Pulmonary artery endothelial cell (primary cell): ENCODE results near the gene FTO. TPM values are rescaled to one million over a fixed set of nuclear protein-coding genes. Genes with fewer than 3 reads are reported as not detected.
"Not testable (repeated sequence)": the region's sequence is repeated elsewhere in the genome, so short reads cannot be mapped to it uniquely, and the experiment has no call there.

Experiments used
- DNase-seq: peaks from one replicate; pipeline ENCODE4 v3.0.0-alpha.2; 2011; ENCODE audit warnings: low read depth, low spot score
- total RNA-seq: library from RNA; depleted of rRNA; stranded (reverse); fragments of >200 nt; gene quantifications from 2 replicates; pipeline ENCODE4 v1.2.3, GENCODE V29; 2014

FTO gene
- 57.4 and 86.4 TPM in 2 replicates for total RNA-seq

GRCh38 chr16:53703590-53704444 lies at the start of gene FTO, which contains the start of gene RPGRIP1L:
FTO (plus strand) TSS chr16:53704156.
RPGRIP1L (minus strand) TSS chr16:53703859; CDS start chr16:53700723, 3,136 bp downstream.
- peak; percentile 95 for DNase-seq

DNA sequence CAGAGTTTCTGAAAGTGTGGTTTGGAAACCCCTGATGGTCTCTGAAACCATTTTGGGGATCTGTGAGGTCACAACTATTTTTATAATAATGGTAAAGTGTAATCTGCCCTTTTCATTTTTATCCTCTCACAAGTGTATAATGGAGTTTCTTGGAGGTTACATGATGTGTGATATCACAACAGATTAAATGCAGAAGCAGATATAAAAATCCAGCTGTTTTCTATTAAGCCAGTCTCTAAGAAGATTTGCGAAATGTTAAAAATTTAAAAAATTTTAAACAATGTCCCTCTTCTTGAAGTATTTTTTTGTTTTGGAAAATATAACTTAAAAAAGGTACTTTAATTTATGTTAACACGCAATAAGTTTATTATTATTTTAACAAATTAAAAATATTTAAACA lies 49.0 kb upstream of the FTO start:
- DNase-seq: no peak

DNA sequence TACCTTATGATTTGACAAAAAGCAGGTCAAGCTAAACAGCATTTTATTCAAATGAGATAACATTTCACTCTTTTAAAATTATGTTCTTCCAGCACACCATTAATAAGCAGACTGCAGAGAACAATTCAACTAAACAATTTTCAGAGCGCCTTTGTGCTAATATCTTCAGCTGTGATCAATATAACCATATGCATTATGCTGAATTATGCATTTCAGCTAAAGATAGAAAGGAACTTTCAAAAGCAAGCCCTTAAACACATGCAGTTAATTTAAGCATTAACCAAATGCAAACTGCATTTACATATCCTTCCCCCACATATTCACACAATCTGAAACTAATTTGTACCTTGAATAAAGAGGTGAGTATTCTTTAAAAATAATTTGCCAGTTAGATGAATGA lies 41.9 kb upstream of the FTO start:
- DNase-seq: no peak

GRCh38 chr16:53664724-53665345 lies 39.1 kb upstream of the FTO start:
- DNase-seq: no peak

DNA sequence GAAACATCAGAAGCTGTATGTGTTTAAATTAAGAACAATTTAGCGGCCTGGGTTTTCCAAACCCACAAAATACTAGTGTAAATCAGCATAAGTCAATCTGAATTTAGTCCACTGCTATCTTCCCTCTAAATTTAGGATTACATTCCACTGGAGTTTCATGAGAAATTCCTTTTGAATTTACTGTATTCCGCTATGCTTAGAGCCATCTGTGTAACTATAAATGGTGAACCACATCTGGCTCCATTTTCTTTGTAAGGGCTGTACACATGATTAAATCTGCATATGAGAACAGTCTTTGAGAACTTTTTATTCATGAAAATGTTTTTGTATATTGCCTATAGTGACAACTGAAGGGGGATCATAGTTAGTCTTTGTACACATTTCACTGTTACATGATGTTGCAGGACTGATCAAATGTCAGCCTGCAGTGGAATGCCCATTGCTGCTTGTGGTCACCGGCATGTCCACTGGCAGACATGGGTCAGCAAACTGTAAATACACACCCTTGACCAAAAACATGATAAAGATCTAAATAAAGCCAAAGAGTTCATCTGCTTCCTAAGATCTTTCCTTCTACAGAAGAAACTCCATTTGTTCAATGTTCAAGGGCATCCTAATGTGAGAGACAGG lies 37.1 kb upstream of the FTO start:
- no peak for DNase-seq

- DNase-seq: no peak
Observed at GRCh38 chr16:53668869-53669268, 35.1 kb upstream of the FTO start.

- DNase-seq: no peak
Observed at GRCh38 chr16:53672461-53672860, 31.5 kb upstream of the FTO start.

DNA sequence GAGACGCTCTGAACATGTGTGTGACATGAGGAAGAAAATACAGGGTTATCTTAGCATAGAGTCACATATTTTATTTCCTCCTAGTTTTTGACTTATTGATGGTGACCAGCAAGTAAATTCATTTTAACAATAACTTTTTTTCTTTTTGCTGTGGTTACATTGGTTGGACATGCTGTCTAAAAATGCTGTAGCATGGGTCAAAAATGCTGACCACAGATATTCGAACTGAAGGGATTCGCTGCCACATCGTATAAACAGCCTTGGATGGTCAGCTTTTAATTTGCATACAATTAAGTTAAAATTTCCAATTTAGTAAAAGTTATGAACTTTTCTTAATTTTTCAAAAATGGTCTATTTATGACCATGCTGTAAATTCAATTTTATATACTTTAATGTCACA lies 30.8 kb upstream of the FTO start:
- no peak for DNase-seq

- DNase-seq: no peak
Observed at GRCh38 chr16:53678155-53678554, 25.8 kb upstream of the FTO start.

DNA sequence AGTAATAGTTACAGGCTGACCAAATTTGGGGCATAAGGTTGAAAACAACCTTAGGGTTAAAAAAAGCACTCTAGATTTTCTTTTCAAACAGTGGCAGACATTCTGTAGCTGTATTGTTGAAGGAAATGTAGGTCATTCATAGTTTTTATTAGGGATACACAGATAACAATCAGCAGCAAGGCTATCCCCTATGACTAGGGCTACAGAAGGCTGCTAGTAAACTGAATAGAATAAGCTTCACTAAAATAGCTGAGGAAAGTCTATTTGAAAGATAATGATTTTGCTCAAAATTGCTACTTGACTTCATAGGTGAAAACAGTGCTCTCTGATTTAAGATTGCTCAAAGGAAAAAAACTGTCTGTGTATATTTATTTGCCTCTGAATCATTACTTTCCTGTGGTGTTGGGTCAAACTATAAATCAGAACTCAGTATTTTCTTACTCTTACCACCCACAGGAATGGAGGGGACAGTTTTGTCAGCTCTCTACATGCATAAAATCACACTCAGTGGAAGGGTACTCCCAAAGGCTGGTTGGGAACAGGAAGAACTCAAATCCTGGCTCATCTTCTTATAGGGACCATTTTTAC lies 25.1 kb upstream of the FTO start:
- DNase-seq: no peak

DNA sequence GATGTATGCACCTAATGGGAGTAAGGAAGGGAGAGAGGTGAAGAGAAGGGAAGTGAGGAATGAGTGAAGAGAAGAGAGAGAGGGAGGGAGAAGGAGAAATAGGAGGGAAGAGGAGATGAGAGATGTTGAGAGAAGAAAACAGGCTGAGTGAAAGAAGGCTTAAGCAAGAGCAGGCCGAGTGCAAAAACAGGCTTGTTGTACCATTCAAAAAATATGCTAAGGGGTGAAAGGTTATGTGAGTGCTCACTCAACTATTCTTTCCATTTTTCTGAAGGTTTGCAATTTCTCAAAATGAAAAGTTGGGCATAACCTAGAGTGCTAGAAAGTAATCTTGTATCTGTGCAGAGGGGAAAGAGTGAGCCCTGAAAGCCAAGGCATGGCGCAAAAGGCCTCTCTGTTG lies 23.2 kb upstream of the FTO start:
- no peak for DNase-seq

GRCh38 chr16:53681354-53681753 lies 22.6 kb upstream of the FTO start:
- DNase-seq: no peak

- DNase-seq: not testable (repeated sequence)
Observed at GRCh38 chr16:53685334-53685733, 18.6 kb upstream of the FTO start.

DNA sequence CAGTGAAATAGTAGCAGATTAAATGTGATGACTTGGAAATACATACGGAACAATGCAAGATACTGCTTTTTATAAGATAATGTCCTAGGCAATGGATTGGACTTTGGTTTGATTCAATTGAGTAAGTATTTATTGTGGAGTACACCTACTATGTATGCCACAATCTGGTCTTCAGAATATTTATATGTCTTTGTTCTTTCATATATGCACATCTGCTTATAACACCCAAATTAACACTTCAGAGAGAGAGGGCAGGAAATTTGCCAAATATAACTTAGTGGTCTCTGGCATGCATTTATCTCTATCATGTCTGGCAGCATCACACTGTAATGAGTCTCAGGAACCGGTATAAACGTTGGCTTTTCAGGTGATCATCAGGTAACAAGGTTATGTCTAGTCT lies 17.2 kb upstream of the FTO start:
- DNase-seq: no peak

DNA sequence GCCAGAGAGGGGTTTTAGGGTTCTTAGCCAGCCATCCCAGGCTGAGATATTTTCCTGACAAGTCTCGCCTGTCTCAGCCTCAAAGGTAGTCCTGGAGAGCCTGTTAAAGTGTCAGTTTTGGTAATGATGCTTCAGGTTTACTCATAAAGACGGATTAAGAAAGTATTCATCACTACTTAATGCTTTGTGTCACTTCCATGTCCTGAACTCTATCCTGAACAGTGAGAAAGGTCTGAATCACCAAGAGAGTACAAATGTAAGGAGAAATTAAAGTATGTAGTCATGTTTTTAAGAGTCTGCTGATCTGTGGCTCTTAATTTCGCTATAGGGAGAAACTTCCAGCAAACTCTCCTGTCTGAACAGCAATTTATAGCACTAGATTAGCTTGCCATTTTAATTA lies 14.3 kb upstream of the FTO start:
- no peak for DNase-seq

DNA sequence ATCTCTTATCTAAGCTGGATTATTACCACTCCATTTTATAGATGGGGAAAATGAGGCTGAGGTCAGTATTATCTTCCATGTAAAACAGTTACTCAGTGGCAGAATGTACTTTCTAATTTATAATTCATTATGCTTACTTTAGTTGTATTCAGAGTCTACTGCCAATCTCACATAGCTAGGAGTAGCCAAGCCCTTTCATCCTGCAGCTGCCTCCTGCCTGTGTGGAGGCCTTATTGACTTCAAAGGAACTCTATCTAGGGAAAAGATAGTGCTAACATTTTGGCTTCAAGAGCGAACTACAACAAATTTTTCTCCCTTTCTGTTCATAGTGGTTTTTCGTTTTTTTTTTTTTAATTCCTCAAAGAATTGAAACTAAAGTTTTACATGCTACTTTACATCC lies 13.2 kb upstream of the FTO start:
- no peak for DNase-seq

DNA sequence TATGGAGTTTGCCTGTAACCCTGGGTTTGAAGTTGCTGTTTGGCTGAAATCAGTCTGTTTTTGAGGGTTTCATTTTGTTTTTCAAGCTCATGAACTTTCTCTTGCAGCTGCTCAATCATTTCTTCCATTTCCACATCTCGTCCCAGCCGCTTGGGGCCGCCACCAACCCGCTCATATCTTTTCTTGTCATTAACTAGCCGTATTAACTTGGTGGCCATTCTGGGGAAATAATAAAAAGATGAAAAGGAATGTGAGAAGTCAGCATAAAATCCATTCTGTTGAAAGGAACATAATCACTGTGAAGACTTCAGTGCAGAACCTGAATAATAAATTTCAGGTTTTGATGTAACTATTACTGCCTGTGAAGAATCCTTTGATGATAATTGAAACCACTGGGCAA lies 11.8 kb upstream of the FTO start:
- DNase-seq: no peak

GRCh38 chr16:53693320-53693719 lies 10.6 kb upstream of the FTO start:
- DNase-seq: no peak

GRCh38 chr16:53695070-53695469 lies 8.9 kb upstream of the FTO start:
- no peak for DNase-seq

- DNase-seq: not testable (repeated sequence)
Observed at GRCh38 chr16:53698271-53698670, 5.7 kb upstream of the FTO start.

DNA sequence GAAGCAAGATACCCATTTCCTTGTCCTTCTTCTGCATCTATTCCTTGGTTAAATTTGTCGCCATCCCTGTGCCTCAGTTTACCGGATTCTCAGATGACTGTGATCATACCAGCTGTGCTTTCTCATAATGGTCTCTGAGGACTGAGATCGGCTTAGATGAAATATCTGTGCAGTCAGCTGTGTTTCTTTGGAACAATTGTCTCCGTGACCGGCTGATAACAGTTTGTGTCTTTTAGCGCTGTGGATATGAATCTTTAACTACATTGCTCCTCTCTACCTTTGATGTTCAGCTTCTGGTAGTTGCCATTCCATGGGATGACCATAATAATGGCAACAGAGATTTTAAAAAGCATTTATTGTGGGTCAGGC lies 473 bp downstream of the FTO start:
- DNase-seq: no peak

DNA sequence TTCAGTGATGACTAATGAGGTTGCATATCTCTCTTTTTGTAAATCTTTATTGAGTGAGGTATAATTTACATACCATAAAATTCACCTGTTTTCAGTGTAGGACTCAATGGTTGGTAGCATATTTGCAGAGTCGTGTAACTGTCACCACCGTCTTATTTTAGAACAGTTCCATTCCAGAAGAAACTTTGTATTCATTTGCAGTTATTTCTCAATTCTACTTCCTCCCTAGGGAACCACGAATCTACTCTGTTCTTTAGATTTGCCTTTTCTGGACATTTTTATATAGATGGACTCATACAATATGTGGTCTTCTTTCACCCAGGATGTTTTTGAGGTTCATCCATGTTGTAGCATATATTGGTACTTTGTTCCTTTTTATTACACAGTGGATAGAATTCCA lies 3.7 kb downstream of the FTO start:
- no peak for DNase-seq
